Measurements from ENCODE around the gene ST7L.

ST7L gene

DNA sequence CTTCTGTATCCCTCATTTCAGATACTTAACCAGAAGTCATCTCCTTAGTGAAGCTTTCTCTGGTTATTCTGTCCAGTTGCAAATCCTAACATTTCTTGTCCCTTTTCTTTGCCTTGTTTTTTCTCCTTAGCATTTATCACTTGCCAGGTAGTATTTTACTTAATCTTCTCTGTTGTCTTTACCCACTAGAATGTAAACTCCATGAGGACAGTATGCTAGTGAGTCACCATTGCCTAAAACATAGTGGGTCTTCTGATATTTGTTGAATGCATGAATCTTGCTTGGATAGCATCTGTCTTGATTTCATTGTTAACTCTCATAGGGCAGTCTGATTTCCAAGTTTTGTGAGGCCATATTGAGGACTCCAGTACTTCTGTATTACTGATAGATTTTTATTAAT, 10.3 kb upstream of the ST7L start:
- Histone ChIP-seq H3K4me3 (ENCODE audit: low read length) (no peak overlapping the region), H3K36me3 (ENCODE audit: control insufficient read depth, low read length) (peaks cover 89% of the 10 kb centered on the region)

DNA sequence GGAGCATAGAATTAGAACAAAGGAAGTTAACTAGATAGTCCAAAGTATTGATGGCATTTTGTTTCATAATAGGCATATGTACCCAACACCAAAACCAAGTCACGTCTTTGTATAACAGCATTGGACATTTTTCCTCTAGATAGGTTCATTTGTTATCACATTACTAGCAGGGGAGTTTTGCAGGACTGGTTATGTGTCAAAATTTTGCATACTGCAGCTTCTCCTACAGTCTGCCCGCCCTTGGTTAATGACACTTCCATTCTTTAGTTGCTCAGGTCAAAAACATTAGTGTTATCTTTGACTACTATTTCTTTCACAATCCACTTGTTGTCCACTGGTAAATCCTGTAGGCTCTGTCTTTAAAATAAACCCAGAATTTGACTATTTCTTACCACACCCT, 9.6 kb upstream of the ST7L start:
- Histone ChIP-seq H3K4me1 (ENCODE audit: control insufficient read depth, low read length) (peaks cover 70% of the 10 kb centered on the region), H3K9me3 (ENCODE audit: control insufficient read depth, insufficient read depth, low read length) (no peaks in the 10 kb centered on the region), H3K4me3 (ENCODE audit: low read length) (no peak overlapping the region), H4K20me1 (ENCODE audit: control insufficient read depth, insufficient read depth, low read depth, low read length) (peaks cover 52% of the 10 kb centered on the region), H3K4me2 (ENCODE audit: low read length) (no peak overlapping the region), H3F3A (ENCODE audit: control insufficient read depth, insufficient read depth) (no peaks in the 10 kb centered on the region; the same call in 1 of the 2 replicates), H3K79me2 (ENCODE audit: control insufficient read depth, low read length) (peaks cover 100% of the 10 kb centered on the region), H3K36me3 (ENCODE audit: control insufficient read depth, low read length) (peaks cover 85% of the 10 kb centered on the region), H3K27me3 (ENCODE audit: control insufficient read depth, low read length) (no peaks in the 10 kb centered on the region), H3K27ac (ENCODE audit: low read depth, low read length) (no peak overlapping the region), H3K9me2 (replicated peaks; ENCODE audit: control insufficient read depth, low read length) (no peaks in the 10 kb centered on the region)
- TF ChIP-seq, protein P1, sequence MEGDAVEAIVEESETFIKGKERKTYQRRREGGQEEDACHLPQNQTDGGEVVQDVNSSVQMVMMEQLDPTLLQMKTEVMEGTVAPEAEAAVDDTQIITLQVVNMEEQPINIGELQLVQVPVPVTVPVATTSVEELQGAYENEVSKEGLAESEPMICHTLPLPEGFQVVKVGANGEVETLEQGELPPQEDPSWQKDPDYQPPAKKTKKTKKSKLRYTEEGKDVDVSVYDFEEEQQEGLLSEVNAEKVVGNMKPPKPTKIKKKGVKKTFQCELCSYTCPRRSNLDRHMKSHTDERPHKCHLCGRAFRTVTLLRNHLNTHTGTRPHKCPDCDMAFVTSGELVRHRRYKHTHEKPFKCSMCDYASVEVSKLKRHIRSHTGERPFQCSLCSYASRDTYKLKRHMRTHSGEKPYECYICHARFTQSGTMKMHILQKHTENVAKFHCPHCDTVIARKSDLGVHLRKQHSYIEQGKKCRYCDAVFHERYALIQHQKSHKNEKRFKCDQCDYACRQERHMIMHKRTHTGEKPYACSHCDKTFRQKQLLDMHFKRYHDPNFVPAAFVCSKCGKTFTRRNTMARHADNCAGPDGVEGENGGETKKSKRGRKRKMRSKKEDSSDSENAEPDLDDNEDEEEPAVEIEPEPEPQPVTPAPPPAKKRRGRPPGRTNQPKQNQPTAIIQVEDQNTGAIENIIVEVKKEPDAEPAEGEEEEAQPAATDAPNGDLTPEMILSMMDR (IDR thresholded peaks at IDR 0.05; ENCODE audit: low read depth, low read length, poor library complexity, severe bottlenecking): no peak
- TF ChIP-seq EZH2phosphoT487 (IDR thresholded peaks at IDR 0.05; ENCODE audit: borderline replicate concordance, low read length): no peak

More for the DNA sequence above, 10.3 kb upstream of the ST7L start:
- H3K9me3 ChIP-seq (ENCODE audit: control insufficient read depth, insufficient read depth, low read length): no peaks in the 10 kb centered on the region
- H3K79me2 ChIP-seq (ENCODE audit: control insufficient read depth, low read length): peaks cover 100% of the 10 kb centered on the region
- no peaks in the 10 kb centered on the region for H3K27me3 ChIP-seq (ENCODE audit: control insufficient read depth, low read length)
- no peak for TF ChIP-seq EZH2phosphoT487 (IDR thresholded peaks at IDR 0.05; ENCODE audit: borderline replicate concordance, low read length)
- TF ChIP-seq, protein P1 (IDR thresholded peaks at IDR 0.05; ENCODE audit: low read depth, low read length, poor library complexity, severe bottlenecking): no peak
- H3K4me2 ChIP-seq (ENCODE audit: low read length): no peak overlapping the region
- H3K27ac ChIP-seq (ENCODE audit: low read depth, low read length): no peak overlapping the region
- H3F3A ChIP-seq (ENCODE audit: control insufficient read depth, insufficient read depth): peaks cover 5% of the 10 kb centered on the region
- no peaks in the 10 kb centered on the region for H3K9me2 ChIP-seq (replicated peaks; ENCODE audit: control insufficient read depth, low read length)
- peaks cover 73% of the 10 kb centered on the region for H3K4me1 ChIP-seq (ENCODE audit: control insufficient read depth, low read length)
- H4K20me1 ChIP-seq (ENCODE audit: control insufficient read depth, insufficient read depth, low read depth, low read length): peaks cover 53% of the 10 kb centered on the region

DNA sequence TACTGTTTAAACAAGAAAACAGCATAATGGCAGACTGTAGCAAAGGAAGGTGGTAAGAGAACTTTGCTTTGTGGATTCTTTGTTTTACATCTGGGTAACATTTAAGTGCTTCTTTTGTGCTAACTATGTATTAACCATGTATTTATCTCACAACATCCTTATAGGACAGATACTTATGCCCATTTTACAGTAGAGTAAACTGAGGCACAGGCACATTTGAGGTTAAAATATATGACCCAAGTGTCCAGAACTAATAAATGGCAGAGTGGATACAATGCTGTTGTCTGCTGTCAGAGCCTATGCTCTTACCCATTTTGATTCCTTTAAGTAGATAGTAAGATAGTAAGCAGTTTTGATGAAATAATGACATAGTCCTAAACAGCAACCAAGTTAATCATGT, 7.9 kb upstream of the ST7L start:
- Histone ChIP-seq H4K20me1 (ENCODE audit: control insufficient read depth, insufficient read depth, low read depth, low read length) (peaks cover 45% of the 10 kb centered on the region), H3K36me3 (ENCODE audit: control insufficient read depth, low read length) (peaks cover 80% of the 10 kb centered on the region), H3K9me2 (replicated peaks; ENCODE audit: control insufficient read depth, low read length) (no peaks in the 10 kb centered on the region), H3K27me3 (ENCODE audit: control insufficient read depth, low read length) (no peaks in the 10 kb centered on the region), H3F3A (ENCODE audit: control insufficient read depth, insufficient read depth) (peaks cover 8% of the 10 kb centered on the region), H3K4me2 (ENCODE audit: low read length) (no peak overlapping the region), H3K9me3 (ENCODE audit: control insufficient read depth, insufficient read depth, low read length) (no peaks in the 10 kb centered on the region), H3K4me1 (ENCODE audit: control insufficient read depth, low read length) (peaks cover 65% of the 10 kb centered on the region), H3K79me2 (ENCODE audit: control insufficient read depth, low read length) (peaks cover 98% of the 10 kb centered on the region), H3K4me3 (ENCODE audit: low read length) (no peak overlapping the region), H3K27ac (ENCODE audit: low read depth, low read length) (no peak overlapping the region)
- no peak for TF ChIP-seq EZH2phosphoT487 (IDR thresholded peaks at IDR 0.05; ENCODE audit: borderline replicate concordance, low read length)
- TF ChIP-seq, protein P1 (IDR thresholded peaks at IDR 0.05; ENCODE audit: low read depth, low read length, poor library complexity, severe bottlenecking): no peak

Data from DOHH2 (cell line).